ENCODE results near the gene OR51A4. TPM values are rescaled to one million over a fixed set of nuclear protein-coding genes. Genes with fewer than 3 reads are reported as not detected.

OR51A4 gene
- total RNA-seq, 1 donor from 2014 or later: not detected

Other genes with a start within 250 kb of the OR51A4 start
- gene OR51E2, start 249.8 kb downstream of the OR51A4 start, total RNA-seq: not detected
- gene MMP26, start 242.8 kb downstream of the OR51A4 start, total RNA-seq: not detected
- gene OR51F1, start 177.7 kb downstream of the OR51A4 start, total RNA-seq: not detected
- not detected for gene OR52R1, start 143.2 kb downstream of the OR51A4 start, total RNA-seq
- not detected for gene OR51F2, start 126.3 kb downstream of the OR51A4 start, total RNA-seq
- not detected for gene OR51S1, start 98.4 kb downstream of the OR51A4 start, total RNA-seq
- not detected for gene OR51T1, start 65.7 kb downstream of the OR51A4 start, total RNA-seq
- gene OR51A7, start 43.8 kb downstream of the OR51A4 start, total RNA-seq: not detected
- gene OR51G2, start 28.3 kb downstream of the OR51A4 start, total RNA-seq: not detected
- not detected for gene OR51G1, start 23.3 kb downstream of the OR51A4 start, total RNA-seq
- not detected for gene OR51A2, start 8.1 kb upstream of the OR51A4 start, total RNA-seq
- gene OR51L1, start 47.2 kb upstream of the OR51A4 start, total RNA-seq: not detected
- gene OR52J3, start 98.9 kb upstream of the OR51A4 start, total RNA-seq: not detected
- not detected for gene OR52E2, start 112.0 kb upstream of the OR51A4 start, total RNA-seq
- not detected for gene OR52E1, start 122.0 kb upstream of the OR51A4 start, total RNA-seq
- not detected for gene OR52A5, start 190.8 kb upstream of the OR51A4 start, total RNA-seq
- not detected for gene OR52A1, start 207.2 kb upstream of the OR51A4 start, total RNA-seq

Measured in tongue (tissue), 1 donor.